ENCODE measurements around the gene DECR2.
A peak's percentile ranks its signal among the peaks of the same experiment; 100 is the strongest.
"Not testable (repeated sequence)": the region's sequence is repeated elsewhere in the genome, so short reads cannot be mapped to it uniquely, and the experiment has no call there.

DECR2 gene

GRCh38 chr16:401468-402348 lies at the start of gene DECR2:
TSS of gene DECR2 (plus strand) at chr16:401885. CDS start at chr16:401964, 79 bp downstream.
- peak; percentile 99 to 100 for DNase-seq

- peak; percentile 100 for DNase-seq
Measured at GRCh38 chr16:352547-353403, 48.9 kb upstream of the DECR2 start, which contains the start of gene AXIN1. TSS of gene AXIN1 (minus strand) at chr16:352723. CDS start at chr16:347025, 5,698 bp downstream.

GRCh38 chr16:353404-354290 lies 48.0 kb upstream of the DECR2 start:
- no peak for DNase-seq

GRCh38 chr16:354291-354881 lies 47.3 kb upstream of the DECR2 start:
- DNase-seq: no peak

GRCh38 chr16:354971-355461 lies 46.7 kb upstream of the DECR2 start:
- no peak for DNase-seq

GRCh38 chr16:356741-357140 lies 44.9 kb upstream of the DECR2 start:
- DNase-seq: no peak

- DNase-seq: no peak
Measured at GRCh38 chr16:359067-359763, 42.5 kb upstream of the DECR2 start.

GRCh38 chr16:359871-360697 lies 41.6 kb upstream of the DECR2 start:
- DNase-seq: no peak

- no peak for DNase-seq
Measured at GRCh38 chr16:360698-361336, 40.9 kb upstream of the DECR2 start.

GRCh38 chr16:361341-361871 lies 40.3 kb upstream of the DECR2 start:
- DNase-seq: no peak

- DNase-seq: peak; percentile 76 to 80
Measured at GRCh38 chr16:361872-362701, 39.6 kb upstream of the DECR2 start.

- not testable (repeated sequence) for DNase-seq
Measured at GRCh38 chr16:362702-362999, 39.0 kb upstream of the DECR2 start.

GRCh38 chr16:363110-363765 lies 38.4 kb upstream of the DECR2 start:
- DNase-seq: no peak

- DNase-seq: no peak
Measured at GRCh38 chr16:363766-364490, 37.8 kb upstream of the DECR2 start.

- no peak for DNase-seq
Measured at GRCh38 chr16:364595-365491, 36.8 kb upstream of the DECR2 start.

GRCh38 chr16:366476-366875 lies 35.2 kb upstream of the DECR2 start:
- DNase-seq: no peak

Measured in activated CD4-positive, alpha-beta T cell treated with anti-CD3 and anti-CD28 coated beads, Interleukin-2, amount 50 U/mL, for 48 hours (primary cell).